Measurements from ENCODE around the gene TBKBP1. TPM values are rescaled to one million over a fixed set of nuclear protein-coding genes. Genes with fewer than 3 reads are reported as not detected.

Gene TBKBP1
- polyA plus RNA-seq, 3 donors = 0.22 to 7.7 (median 0.45) TPM

- 51% methylated on average over 7 of the region's 9 CpGs for WGBS (ENCODE audit: insufficient coverage)
- Mint-ChIP-seq H3K4me3 (peak overlapping the region in 1 of 2 donors; percentile 72), H3K36me3 (no peaks in the 10 kb centered on the region), H3K9me3 (peaks cover 0 to 3% (median 0%) of the 10 kb centered on the region in 7 donors), H3K27ac (peak overlapping the region in 1 of 7 donors; percentile 16), H3K4me1 (peaks cover 22% of the 10 kb centered on the region), H3K27me3 (ENCODE audit: low read depth in 3 of 3) (peaks cover 62 to 66% (median 63%) of the 10 kb centered on the region in 3 donors)
- TF ChIP-seq CTCF (IDR thresholded peaks at IDR 0.05) = no peak
- H4K20me1 ChIP-seq (ENCODE audit: insufficient read depth, low read length) = no peaks in the 10 kb centered on the region
- H3K9me3 ChIP-seq (replicated peaks in 1 of 2; ENCODE audit: control insufficient read depth in 1 of 2, insufficient read depth in 1 of 2, low read length in 2 of 2) = no peaks in the 10 kb centered on the region
- H3K4me2 ChIP-seq (replicated peaks; ENCODE audit: extremely low read depth, low read length, poor library complexity, severe bottlenecking) = no peak overlapping the region
- no peak overlapping the region for H3K4me3 ChIP-seq (replicated peaks in 1 of 3; ENCODE audit: low read depth in 2 of 3, low read length in 3 of 3)
- H3K9ac ChIP-seq (ENCODE audit: insufficient read depth, low read length, poor library complexity, severe bottlenecking) = no peak overlapping the region
- peaks cover 23 to 53% of the 10 kb centered on the region in 2 donors for H3K27me3 ChIP-seq (ENCODE audit: control insufficient read depth in 2 of 2, insufficient read depth in 2 of 2, low read length in 2 of 2)
- DNase-seq = no peak
- intact Hi-C loops (cut with micrococcal nuclease) = no loop called here
- H2AFZ ChIP-seq (ENCODE audit: insufficient read depth, low read depth, low read length, poor library complexity, severe bottlenecking) = no peak overlapping the region
- H3K27ac ChIP-seq (ENCODE audit: low read depth in 1 of 2, low read length in 2 of 2) = no peak overlapping the region
- H3K79me2 ChIP-seq (ENCODE audit: insufficient read depth, low read length) = no peaks in the 10 kb centered on the region
- no peaks in the 10 kb centered on the region for H3K36me3 ChIP-seq (replicated peaks in 1 of 2; ENCODE audit: control insufficient read depth in 1 of 2, insufficient read depth in 2 of 2, low read length in 2 of 2)
- H3K4me1 ChIP-seq (ENCODE audit: control insufficient read depth in 1 of 2, insufficient read depth in 2 of 2, low read length in 2 of 2) = peaks cover 5 to 8% of the 10 kb centered on the region in 2 donors
Measured at GRCh38 chr17:47717979-47718621, 24.1 kb downstream of the TBKBP1 start.

- peaks cover 22% of the 10 kb centered on the region for H3K4me1 Mint-ChIP-seq
- Histone ChIP-seq H3K27me3 (ENCODE audit: control insufficient read depth in 2 of 2, insufficient read depth in 2 of 2, low read length in 2 of 2) (peaks cover 23 to 53% of the 10 kb centered on the region in 2 donors), H3K9me3 (replicated peaks in 1 of 2; ENCODE audit: control insufficient read depth in 1 of 2, insufficient read depth in 1 of 2, low read length in 2 of 2) (no peaks in the 10 kb centered on the region), H3K4me3 (replicated peaks in 1 of 3; ENCODE audit: low read depth in 2 of 3, low read length in 3 of 3) (no peak overlapping the region), H3K9ac (ENCODE audit: insufficient read depth, low read length, poor library complexity, severe bottlenecking) (no peak overlapping the region), H3K4me1 (ENCODE audit: control insufficient read depth in 1 of 2, insufficient read depth in 2 of 2, low read length in 2 of 2) (peaks cover 5 to 8% of the 10 kb centered on the region in 2 donors), H3K36me3 (replicated peaks in 1 of 2; ENCODE audit: control insufficient read depth in 1 of 2, insufficient read depth in 2 of 2, low read length in 2 of 2) (no peaks in the 10 kb centered on the region), H3K79me2 (ENCODE audit: insufficient read depth, low read length) (no peaks in the 10 kb centered on the region), H3K4me2 (replicated peaks; ENCODE audit: extremely low read depth, low read length, poor library complexity, severe bottlenecking) (no peak overlapping the region), H3K27ac (ENCODE audit: low read depth in 1 of 2, low read length in 2 of 2) (no peak overlapping the region), H2AFZ (ENCODE audit: insufficient read depth, low read depth, low read length, poor library complexity, severe bottlenecking) (no peak overlapping the region), H4K20me1 (ENCODE audit: insufficient read depth, low read length) (no peaks in the 10 kb centered on the region)
- H3K27ac Mint-ChIP-seq = peak overlapping the region in 1 of 7 donors; percentile 27
- peak overlapping the region in 1 of 2 donors; percentile 79 for H3K4me3 Mint-ChIP-seq
- no peak for DNase-seq
- WGBS (ENCODE audit: insufficient coverage) = 7% methylated on average over 3 of the region's 8 CpGs
- H3K36me3 Mint-ChIP-seq = no peaks in the 10 kb centered on the region
- no peak for TF ChIP-seq CTCF (IDR thresholded peaks at IDR 0.05)
- intact Hi-C loops (cut with micrococcal nuclease) = no loop called here
- peaks cover 59 to 68% (median 65%) of the 10 kb centered on the region in 3 donors for H3K27me3 Mint-ChIP-seq (ENCODE audit: low read depth in 3 of 3)
- H3K9me3 Mint-ChIP-seq = peaks cover 0 to 5% (median 0%) of the 10 kb centered on the region in 7 donors
Measured at GRCh38 chr17:47718634-47719405, 24.9 kb downstream of the TBKBP1 start.
